Colonic mucosa (tissue), 4 donors: ENCODE measurements around the gene TSPAN5. TPM values are rescaled to one million over a fixed set of nuclear protein-coding genes. Genes with fewer than 3 reads are reported as not detected.

Experiments used
- DNase-seq: peaks from one replicate; pipeline ENCODE4 v3.0.0-alpha.2; 2020
- H3K27ac ChIP-seq: fragments of 200-600 bp; one replicate; pipeline ENCODE4 v1.8.0; 2021
- H3K27me3 ChIP-seq: fragments of 200-600 bp; one replicate; pipeline ENCODE4 v1.8.0; 2021
- H3K36me3 ChIP-seq: fragments of 200-600 bp; one replicate; pipeline ENCODE4 v1.8.0; 2021
- H3K4me1 ChIP-seq: fragments of 200-600 bp; one replicate; pipeline ENCODE4 v1.8.0; 2021; ENCODE audit warnings: mild to moderate bottlenecking
- H3K4me3 ChIP-seq: fragments of 200-600 bp; one replicate; pipeline ENCODE4 v1.8.0; 2021
- H3K9ac ChIP-seq, 2 donors: one replicate each; pipeline ENCODE4 v1.7.0; 2013; ENCODE audit warnings: control low read depth in 2 of 2, low read depth in 2 of 2, low read length in 2 of 2
- H3K9me3 ChIP-seq: fragments of 200-600 bp; one replicate; pipeline ENCODE4 v1.8.0; 2021
- intact Hi-C: fragments of 100-400 bp; cut with DNase I; formaldehyde crosslinking; loops from one replicate; pipeline ENCODE4 v1.14.1; 2022
- total RNA-seq, 2 donors: library from RNA; stranded (reverse); fragmentation: NEBNext Ultra II Directional in 1 of 2; extraction: Animal tissue kit (Norgen Biotek cat#: 25700) in 1 of 2; gene quantifications; one replicate each; pipeline ENCODE4 v1.2.1, GENCODE V29; 2021
- TF ChIP-seq, protein P1 (sequence below): fragments of 200-600 bp; IDR thresholded peaks from one replicate; pipeline ENCODE4 v1.8.0; 2022; ENCODE audit warnings: antibody characterized with exemption, mild to moderate bottlenecking
- donor health status: healthy.
- donor health status: DM: no; HTN: no; CAD: no.
- donor health status: DM: no; HTN: no; CAD: no.

The TSPAN5 gene
- total RNA-seq, 2 donors from 2014 or later = 5.3 to 5.6 TPM

DNA sequence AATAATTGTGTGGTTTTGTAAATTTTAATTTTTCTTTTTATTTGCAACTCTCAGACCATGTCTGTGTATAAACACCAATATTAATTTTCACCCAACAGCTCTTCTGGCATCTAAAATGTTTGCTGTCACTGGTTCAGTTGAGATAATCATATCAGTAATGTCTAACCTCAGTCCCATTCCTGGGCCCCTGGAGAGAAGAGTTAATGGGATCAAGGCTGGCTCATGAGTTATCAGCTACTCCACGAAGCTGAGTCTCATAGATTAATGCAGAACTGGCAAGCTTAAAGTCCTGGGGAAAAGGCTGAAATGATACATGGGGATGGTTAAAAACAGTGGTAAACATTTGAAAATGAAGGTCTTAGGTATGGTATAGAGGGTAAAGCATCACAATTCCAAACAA is 28.4 kb upstream of the TSPAN5 start:
- H3K4me3 ChIP-seq = no peak overlapping the region
- no peaks in the 10 kb centered on the region for H3K36me3 ChIP-seq
- no peaks in the 10 kb centered on the region for H3K4me1 ChIP-seq
- H3K9ac ChIP-seq = no peak overlapping the region
- H3K27ac ChIP-seq = no peak overlapping the region
- TF ChIP-seq, protein P1, sequence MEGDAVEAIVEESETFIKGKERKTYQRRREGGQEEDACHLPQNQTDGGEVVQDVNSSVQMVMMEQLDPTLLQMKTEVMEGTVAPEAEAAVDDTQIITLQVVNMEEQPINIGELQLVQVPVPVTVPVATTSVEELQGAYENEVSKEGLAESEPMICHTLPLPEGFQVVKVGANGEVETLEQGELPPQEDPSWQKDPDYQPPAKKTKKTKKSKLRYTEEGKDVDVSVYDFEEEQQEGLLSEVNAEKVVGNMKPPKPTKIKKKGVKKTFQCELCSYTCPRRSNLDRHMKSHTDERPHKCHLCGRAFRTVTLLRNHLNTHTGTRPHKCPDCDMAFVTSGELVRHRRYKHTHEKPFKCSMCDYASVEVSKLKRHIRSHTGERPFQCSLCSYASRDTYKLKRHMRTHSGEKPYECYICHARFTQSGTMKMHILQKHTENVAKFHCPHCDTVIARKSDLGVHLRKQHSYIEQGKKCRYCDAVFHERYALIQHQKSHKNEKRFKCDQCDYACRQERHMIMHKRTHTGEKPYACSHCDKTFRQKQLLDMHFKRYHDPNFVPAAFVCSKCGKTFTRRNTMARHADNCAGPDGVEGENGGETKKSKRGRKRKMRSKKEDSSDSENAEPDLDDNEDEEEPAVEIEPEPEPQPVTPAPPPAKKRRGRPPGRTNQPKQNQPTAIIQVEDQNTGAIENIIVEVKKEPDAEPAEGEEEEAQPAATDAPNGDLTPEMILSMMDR = no peak
- no peaks in the 10 kb centered on the region for H3K9me3 ChIP-seq
- no peak for DNase-seq
- intact Hi-C loops = no loop called here
- H3K27me3 ChIP-seq = no peaks in the 10 kb centered on the region

DNA sequence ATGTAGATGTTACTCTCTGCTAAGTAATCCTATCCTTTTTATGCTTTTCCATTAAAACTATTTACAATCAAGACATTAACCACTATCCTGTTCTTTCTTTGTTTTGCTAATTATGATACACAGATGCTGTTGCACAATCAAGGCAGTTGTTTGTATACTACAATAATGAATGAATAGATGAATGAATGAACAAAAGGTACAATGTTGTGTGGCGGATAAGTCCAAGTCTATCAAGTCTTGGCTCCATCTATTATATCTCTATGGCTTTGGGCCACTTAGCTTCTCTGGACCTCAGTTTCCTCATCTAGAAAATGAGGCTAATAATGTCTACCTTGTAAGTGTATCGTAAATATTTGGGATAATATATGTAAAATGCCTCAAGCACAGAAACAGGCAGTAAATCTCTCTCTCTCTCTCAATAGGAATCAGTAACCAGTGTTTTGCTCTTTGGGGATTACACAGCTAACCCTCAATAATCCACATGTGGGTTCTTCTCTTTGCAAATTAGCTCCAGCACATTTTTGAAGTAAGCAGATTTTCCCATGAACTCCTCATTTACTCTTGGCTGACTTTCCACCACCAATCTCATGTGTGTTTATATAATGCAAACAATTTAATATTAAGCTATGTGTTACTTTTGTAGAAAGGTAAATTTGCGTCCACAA is 27.8 kb upstream of the TSPAN5 start:
- no peaks in the 10 kb centered on the region for H3K36me3 ChIP-seq
- H3K9me3 ChIP-seq = no peaks in the 10 kb centered on the region
- TF ChIP-seq, protein P1 = no peak
- H3K27me3 ChIP-seq = no peaks in the 10 kb centered on the region
- no peaks in the 10 kb centered on the region for H3K4me1 ChIP-seq
- no peak for DNase-seq
- H3K4me3 ChIP-seq = no peak overlapping the region
- no peak overlapping the region for H3K27ac ChIP-seq
- no peak overlapping the region for H3K9ac ChIP-seq
- intact Hi-C loops = no loop called here

GRCh38 chr4:98685225-98686042 is 27.0 kb upstream of the TSPAN5 start:
- DNase-seq = no peak
- Histone ChIP-seq H3K4me3 (no peak overlapping the region), H3K4me1 (no peaks in the 10 kb centered on the region), H3K27ac (no peak overlapping the region), H3K27me3 (no peaks in the 10 kb centered on the region), H3K9me3 (no peaks in the 10 kb centered on the region), H3K9ac (no peak overlapping the region), H3K36me3 (no peaks in the 10 kb centered on the region)
- TF ChIP-seq, protein P1 = no peak
- intact Hi-C loops = no loop called here

DNA sequence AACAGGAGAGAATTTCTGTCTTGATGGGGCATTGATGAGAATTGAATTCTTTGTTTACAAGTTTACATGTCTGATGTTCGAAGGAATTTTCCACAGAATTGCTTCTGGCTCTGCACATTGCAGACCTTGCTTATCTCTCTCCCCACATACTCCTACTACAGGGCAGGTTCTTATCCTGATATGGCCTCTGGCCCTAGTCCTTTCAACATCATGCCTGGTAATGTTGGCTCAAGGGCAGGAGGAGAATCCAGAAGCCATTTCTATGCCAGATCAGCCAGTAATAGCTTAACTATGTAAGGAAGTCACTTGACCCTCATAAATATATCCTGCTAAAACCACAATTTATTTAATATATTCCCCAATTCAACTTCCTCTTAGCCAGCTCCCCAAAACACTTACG is 24.3 kb upstream of the TSPAN5 start:
- H3K4me1 ChIP-seq = no peaks in the 10 kb centered on the region
- no peaks in the 10 kb centered on the region for H3K36me3 ChIP-seq
- intact Hi-C loops = no loop called here
- no peak overlapping the region for H3K27ac ChIP-seq
- H3K27me3 ChIP-seq = no peaks in the 10 kb centered on the region
- no peaks in the 10 kb centered on the region for H3K9me3 ChIP-seq
- no peak overlapping the region for H3K4me3 ChIP-seq
- DNase-seq = no peak
- TF ChIP-seq, protein P1 = no peak
- H3K9ac ChIP-seq = no peak overlapping the region

- H3K4me1 ChIP-seq = no peaks in the 10 kb centered on the region
- no peaks in the 10 kb centered on the region for H3K27me3 ChIP-seq
- TF ChIP-seq, protein P1 = no peak
Measured at GRCh38 chr4:98680806-98681205, 22.4 kb upstream of the TSPAN5 start.

More at GRCh38 chr4:98680806-98681205, 22.4 kb upstream of the TSPAN5 start:
- intact Hi-C loops = no loop called here
- no peak for DNase-seq
- Histone ChIP-seq H3K9ac (no peak overlapping the region), H3K36me3 (no peaks in the 10 kb centered on the region), H3K4me3 (no peak overlapping the region), H3K27ac (no peak overlapping the region), H3K9me3 (no peaks in the 10 kb centered on the region)
